ENCODE data around the gene FHOD3.

GRCh38 chr18:36808681-36809080, 511.2 kb downstream of the FHOD3 start:
- no peak for TF ChIP-seq CTCF (IDR thresholded peaks at IDR 0.05)
- TF ChIP-seq POLR2A (IDR thresholded peaks at IDR 0.05) = no peak
